ENCODE measurements around the gene PEF1.

DNA sequence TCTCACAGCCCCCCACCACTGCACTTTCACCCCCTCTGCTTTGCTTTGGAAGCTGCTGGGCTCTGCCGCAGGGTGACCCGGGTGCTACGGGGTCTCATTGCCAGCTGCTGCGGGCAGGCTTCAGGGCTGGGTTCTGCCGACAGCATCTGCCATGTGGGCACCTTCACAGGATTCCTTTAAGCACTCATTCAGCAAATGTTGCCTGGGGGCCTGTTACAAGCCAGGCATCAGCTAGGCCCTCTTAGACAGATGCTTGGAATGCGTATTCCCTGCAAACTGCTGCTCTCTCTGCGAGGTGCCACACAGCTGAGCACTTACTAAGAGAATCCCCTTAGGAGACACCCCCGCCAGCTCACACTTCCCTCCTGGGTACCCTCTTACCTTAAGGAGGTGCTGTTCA is 29.9 kb upstream of the PEF1 start:
- TF ChIP-seq, protein P1, sequence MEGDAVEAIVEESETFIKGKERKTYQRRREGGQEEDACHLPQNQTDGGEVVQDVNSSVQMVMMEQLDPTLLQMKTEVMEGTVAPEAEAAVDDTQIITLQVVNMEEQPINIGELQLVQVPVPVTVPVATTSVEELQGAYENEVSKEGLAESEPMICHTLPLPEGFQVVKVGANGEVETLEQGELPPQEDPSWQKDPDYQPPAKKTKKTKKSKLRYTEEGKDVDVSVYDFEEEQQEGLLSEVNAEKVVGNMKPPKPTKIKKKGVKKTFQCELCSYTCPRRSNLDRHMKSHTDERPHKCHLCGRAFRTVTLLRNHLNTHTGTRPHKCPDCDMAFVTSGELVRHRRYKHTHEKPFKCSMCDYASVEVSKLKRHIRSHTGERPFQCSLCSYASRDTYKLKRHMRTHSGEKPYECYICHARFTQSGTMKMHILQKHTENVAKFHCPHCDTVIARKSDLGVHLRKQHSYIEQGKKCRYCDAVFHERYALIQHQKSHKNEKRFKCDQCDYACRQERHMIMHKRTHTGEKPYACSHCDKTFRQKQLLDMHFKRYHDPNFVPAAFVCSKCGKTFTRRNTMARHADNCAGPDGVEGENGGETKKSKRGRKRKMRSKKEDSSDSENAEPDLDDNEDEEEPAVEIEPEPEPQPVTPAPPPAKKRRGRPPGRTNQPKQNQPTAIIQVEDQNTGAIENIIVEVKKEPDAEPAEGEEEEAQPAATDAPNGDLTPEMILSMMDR (IDR thresholded peaks at IDR 0.05) = no peak
- TF ChIP-seq POLR2A (IDR thresholded peaks at IDR 0.05) = no peak

Measured in suprapubic skin (tissue), 3 donors.